RWPE2 (cell line): ENCODE measurements around the gene ECI1.
A peak's percentile ranks its signal among the peaks of the same experiment; 100 is the strongest.

Experiments
- ATAC-seq: fragments of 200-7000 bp; cut with Tn5 transposase; 3 replicates; pipeline ENCODE4 v1.9.1; 2021; ENCODE audit warnings: low read depth
- DNase-seq: peaks from one replicate; pipeline ENCODE4 v3.0.0-alpha.2; 2020; ENCODE audit warnings: low spot score
- H3K27ac ChIP-seq: fragments of 450-650 bp; 2 replicates; pipeline ENCODE4 v1.5.1; 2017; ENCODE audit warnings: mild to moderate bottlenecking; ENCODE audit not compliant: poor library complexity, severe bottlenecking
- H3K27me3 ChIP-seq: fragments of 250-450 bp; sonication (Bioruptor Pico); 2 replicates; pipeline ENCODE4 v1.5.1; 2021; ENCODE audit warnings: mild to moderate bottlenecking, moderate library complexity; ENCODE audit not compliant: insufficient read depth, poor library complexity, severe bottlenecking
- H3K36me3 ChIP-seq: fragments of 250-450 bp; sonication (Bioruptor Pico); 2 replicates; pipeline ENCODE4 v1.5.1; 2020; ENCODE audit warnings: low read depth, mild to moderate bottlenecking, moderate library complexity
- H3K4me1 ChIP-seq: fragments of 250-450 bp; sonication (Bioruptor Pico); 2 replicates; pipeline ENCODE4 v1.5.1; 2021; ENCODE audit warnings: mild to moderate bottlenecking, moderate library complexity; ENCODE audit not compliant: insufficient read depth, poor library complexity, severe bottlenecking
- H3K4me3 ChIP-seq: fragments of 250-450 bp; sonication (Bioruptor Pico); 2 replicates; pipeline ENCODE4 v1.5.1; 2021; ENCODE audit warnings: mild to moderate bottlenecking, moderate library complexity; ENCODE audit not compliant: severe bottlenecking
- H3K9me3 ChIP-seq: fragments of 250-450 bp; sonication (Bioruptor Pico); 2 replicates; pipeline ENCODE4 v1.5.1; 2021; ENCODE audit warnings: mild to moderate bottlenecking, moderate library complexity; ENCODE audit not compliant: severe bottlenecking
- CTCF ChIP-seq: fragments of 450-650 bp; IDR thresholded peaks from one replicate; pipeline ENCODE4 v1.5.1; 2017; ENCODE audit warnings: mild to moderate bottlenecking, moderate library complexity; ENCODE audit not compliant: poor library complexity, severe bottlenecking

Gene ECI1

GRCh38 chr16:2233872-2234812 is 17.2 kb downstream of the ECI1 start:
- Histone ChIP-seq H3K27ac (no peak overlapping the region), H3K9me3 (no peaks in the 10 kb centered on the region), H3K36me3 (peaks cover 17% of the 10 kb centered on the region), H3K4me3 (no peak overlapping the region), H3K27me3 (peaks cover 21% of the 10 kb centered on the region), H3K4me1 (no peaks in the 10 kb centered on the region)
- ATAC-seq = no peak
- TF ChIP-seq CTCF = no peak
- DNase-seq = no peak

GRCh38 chr16:2233046-2233775 is 18.2 kb downstream of the ECI1 start:
- no peak for ATAC-seq

GRCh38 chr16:2232094-2232990 is 19.0 kb downstream of the ECI1 start:
- H3K27ac ChIP-seq = no peak overlapping the region
- no peak for TF ChIP-seq CTCF
- DNase-seq = no peak
- H3K4me3 ChIP-seq = no peak overlapping the region
- ATAC-seq = no peak
- H3K36me3 ChIP-seq = peaks cover 27% of the 10 kb centered on the region
- H3K9me3 ChIP-seq = no peaks in the 10 kb centered on the region
- H3K4me1 ChIP-seq = no peaks in the 10 kb centered on the region
- peaks cover 14% of the 10 kb centered on the region for H3K27me3 ChIP-seq

More at GRCh38 chr16:2233046-2233775, 18.2 kb downstream of the ECI1 start:
- Histone ChIP-seq H3K27ac (no peak overlapping the region), H3K4me1 (no peaks in the 10 kb centered on the region), H3K27me3 (peaks cover 21% of the 10 kb centered on the region), H3K9me3 (no peaks in the 10 kb centered on the region), H3K36me3 (peaks cover 27% of the 10 kb centered on the region), H3K4me3 (no peak overlapping the region)
- TF ChIP-seq CTCF = no peak
- DNase-seq = no peak

GRCh38 chr16:2231016-2231931 is 20.1 kb downstream of the ECI1 start:
- no peak overlapping the region for H3K27ac ChIP-seq
- peaks cover 27% of the 10 kb centered on the region for H3K36me3 ChIP-seq

More at GRCh38 chr16:2231016-2231931, 20.1 kb downstream of the ECI1 start:
- H3K4me3 ChIP-seq = no peak overlapping the region
- no peak for TF ChIP-seq CTCF
- H3K9me3 ChIP-seq = no peaks in the 10 kb centered on the region
- DNase-seq = peak; percentile 61
- no peak for ATAC-seq
- H3K4me1 ChIP-seq = no peaks in the 10 kb centered on the region
- peaks cover 3% of the 10 kb centered on the region for H3K27me3 ChIP-seq
